Upper lobe of left lung (tissue), 6 donors: ENCODE results near the gene ARHGEF1. TPM values are rescaled to one million over a fixed set of nuclear protein-coding genes. Genes with fewer than 3 reads are reported as not detected.

Source experiments
- ATAC-seq, 2 donors: fragments of 200-7000 bp; cut with Tn5 transposase; one replicate each; pipeline ENCODE4 v1.9.1; 2022; ENCODE audit warnings: mild to moderate bottlenecking in 2 of 2, moderate library complexity in 2 of 2; ENCODE audit not compliant: low FRiP score in 2 of 2
- DNase-seq, 2 donors: peaks; one replicate each; pipeline ENCODE4 v3.0.0-alpha.2; 2019 to 2020
- H3K27ac ChIP-seq, 4 donors: fragments of 200-600 bp; sonication (generic); one replicate each; pipeline ENCODE4 v1.5.1; 2016 to 2019
- H3K27me3 ChIP-seq, 4 donors: fragments of 200-600 bp; sonication (generic); one replicate each; pipeline ENCODE4 v1.5.1; 2017 to 2019
- H3K36me3 ChIP-seq, 4 donors: fragments of 200-600 bp; sonication (generic); one replicate each; pipeline ENCODE4 v1.5.1; 2016 to 2019
- H3K4me1 ChIP-seq, 4 donors: fragments of 200-600 bp; sonication (generic); one replicate each; pipeline ENCODE4 v1.5.1; 2018 to 2019
- H3K4me3 ChIP-seq, 4 donors: fragments of 200-600 bp; sonication (generic); one replicate each; pipeline ENCODE4 v1.5.1; 2017 to 2019; ENCODE audit warnings: mild to moderate bottlenecking in 2 of 4, moderate library complexity in 1 of 4
- H3K9me3 ChIP-seq, 4 donors: fragments of 200-600 bp; sonication (generic); one replicate each; pipeline ENCODE4 v1.5.1; 2018 to 2019
- EP300 ChIP-seq, 4 donors: sonication (generic); formaldehyde crosslinking; IDR thresholded peaks; one replicate each; pipeline ENCODE4 v1.5.1; 2017; ENCODE audit warnings: antibody characterized with exemption in 4 of 4, control low read depth in 2 of 4
- POLR2A ChIP-seq, 4 donors: fragments of 450-650 bp; IDR thresholded peaks; one replicate each; pipeline ENCODE4 v1.5.1; 2016 to 2017; ENCODE audit warnings: antibody characterized with exemption in 4 of 4, mild to moderate bottlenecking in 2 of 4
- POLR2AphosphoS5 ChIP-seq, 2 donors: sonication (generic); formaldehyde crosslinking; IDR thresholded peaks; one replicate each; pipeline ENCODE4 v1.5.1; 2017; ENCODE audit warnings: antibody characterized with exemption in 2 of 2
- WGBS, 2 donors: methylation state at CpG; one replicate each; pipeline ENCODE4 v1.1.5; 2017 to 2018; 5-methylcytosine and 5-hydroxymethylcytosine counted together
- total RNA-seq, 6 donors: library from RNA; depleted of rRNA in 4 of 6; stranded (reverse); fragments of >200 nt in 4 of 6; gene quantifications; one replicate each; pipeline versions ENCODE4 v1.1.0 to v1.2.1, GENCODE V29; 2016 to 2021
- TF ChIP-seq, protein P1 (sequence below), 6 experiments: fragments of 450-650 bp in 4 of 6; fragments of 200-600 bp in 2 of 6; sonication (generic) in 2 of 6; IDR thresholded peaks; one replicate each; pipeline ENCODE4 v1.5.1; 2016 to 2019; ENCODE audit warnings: antibody characterized with exemption in 6 of 6
- donor health status: DM: no; HTN: no; CAD: no; lungs with moderate emphysema.
- donor health status: DM: no; HTN: yes; CAD: no; lungs with severe emphysema.

ARHGEF1 gene
- total RNA-seq, 6 donors from 2014 or later = 115 to 731 (median 233) TPM

DNA sequence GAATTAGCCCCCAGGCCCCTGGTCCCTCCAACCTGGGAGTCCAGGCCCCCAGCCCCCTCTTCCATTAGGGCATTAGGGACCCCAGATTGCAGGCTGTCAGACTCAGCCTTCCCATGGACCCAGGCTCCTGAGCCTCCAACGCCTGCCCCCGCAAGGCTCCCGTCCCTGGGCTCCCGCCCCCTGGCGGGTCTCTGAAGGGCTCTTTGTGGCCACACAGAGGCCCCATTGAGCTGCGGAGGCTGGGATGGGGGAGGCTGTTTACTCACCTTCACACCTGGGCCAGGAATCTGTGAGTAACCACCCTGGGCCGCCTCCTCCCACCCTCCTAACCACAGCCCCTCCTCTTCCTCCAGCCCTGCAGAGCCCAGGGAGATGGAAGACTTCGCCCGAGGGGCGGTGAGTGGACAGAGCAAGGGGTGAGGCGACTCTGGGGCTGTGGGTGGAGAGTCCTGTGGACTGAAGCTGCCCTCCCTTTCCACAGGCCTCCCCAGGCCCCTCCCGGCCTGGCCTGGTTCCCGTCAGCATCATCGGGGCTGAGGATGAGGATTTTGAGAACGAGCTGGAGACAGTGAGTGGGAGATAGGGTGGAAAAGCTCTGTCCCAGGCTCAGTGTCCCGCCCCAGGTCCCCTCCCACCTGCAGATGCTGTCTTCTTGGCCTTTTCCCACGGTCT lies 4.9 kb downstream of the ARHGEF1 start:
- peak overlapping the region in 3 of 4 donors; percentile 9 to 37 (median 35) for H3K4me3 ChIP-seq
- peaks cover 44 to 61% (median 47%) of the 10 kb centered on the region in 4 donors for H3K4me1 ChIP-seq
- TF ChIP-seq EP300 (IDR thresholded peaks at IDR 0.05) = no peak
- TF ChIP-seq, protein P1, sequence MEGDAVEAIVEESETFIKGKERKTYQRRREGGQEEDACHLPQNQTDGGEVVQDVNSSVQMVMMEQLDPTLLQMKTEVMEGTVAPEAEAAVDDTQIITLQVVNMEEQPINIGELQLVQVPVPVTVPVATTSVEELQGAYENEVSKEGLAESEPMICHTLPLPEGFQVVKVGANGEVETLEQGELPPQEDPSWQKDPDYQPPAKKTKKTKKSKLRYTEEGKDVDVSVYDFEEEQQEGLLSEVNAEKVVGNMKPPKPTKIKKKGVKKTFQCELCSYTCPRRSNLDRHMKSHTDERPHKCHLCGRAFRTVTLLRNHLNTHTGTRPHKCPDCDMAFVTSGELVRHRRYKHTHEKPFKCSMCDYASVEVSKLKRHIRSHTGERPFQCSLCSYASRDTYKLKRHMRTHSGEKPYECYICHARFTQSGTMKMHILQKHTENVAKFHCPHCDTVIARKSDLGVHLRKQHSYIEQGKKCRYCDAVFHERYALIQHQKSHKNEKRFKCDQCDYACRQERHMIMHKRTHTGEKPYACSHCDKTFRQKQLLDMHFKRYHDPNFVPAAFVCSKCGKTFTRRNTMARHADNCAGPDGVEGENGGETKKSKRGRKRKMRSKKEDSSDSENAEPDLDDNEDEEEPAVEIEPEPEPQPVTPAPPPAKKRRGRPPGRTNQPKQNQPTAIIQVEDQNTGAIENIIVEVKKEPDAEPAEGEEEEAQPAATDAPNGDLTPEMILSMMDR (IDR thresholded peaks at IDR 0.05) = peak in 3 of 6 experiments; percentile 19 to 43 (median 24)
- peak in 1 of 2 donors; percentile 49 for TF ChIP-seq POLR2AphosphoS5 (IDR thresholded peaks at IDR 0.05)
- TF ChIP-seq POLR2A (IDR thresholded peaks at IDR 0.05) = peak in 1 of 4 donors; percentile 34
- whole genome bisulfite sequencing, 2 donors = 35 to 42% methylated on average over 6 to 17 of the region's 17 CpGs
- no peaks in the 10 kb centered on the region for H3K27me3 ChIP-seq
- peaks cover 5 to 50% (median 39%) of the 10 kb centered on the region in 4 donors for H3K36me3 ChIP-seq
- ATAC-seq = peak; percentile 7 to 90
- peak overlapping the region; percentile 47 to 97 (median 76) for H3K27ac ChIP-seq
- no peaks in the 10 kb centered on the region for H3K9me3 ChIP-seq
- DNase-seq = peak; percentile 85 to 91

DNA sequence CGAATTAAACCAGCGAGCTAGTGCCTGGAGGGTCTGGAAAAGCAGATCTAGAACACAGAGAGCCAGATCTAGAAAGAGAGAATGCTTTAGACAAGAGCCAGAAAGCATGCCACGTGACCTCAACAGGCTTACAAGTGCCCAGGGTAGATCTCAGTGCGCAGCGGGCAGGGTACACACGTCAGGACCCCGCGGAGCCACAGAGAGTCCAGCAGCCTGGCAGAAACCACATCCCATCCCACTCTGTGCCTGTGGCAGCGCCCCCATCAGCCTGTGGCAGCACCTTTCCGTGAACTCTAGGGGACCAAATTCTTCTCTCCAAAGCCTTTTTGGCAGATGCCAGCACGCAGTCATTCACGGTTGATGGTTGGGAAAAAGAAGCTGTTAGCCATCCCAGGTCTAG lies 5.9 kb downstream of the ARHGEF1 start:
- Histone ChIP-seq H3K27ac (peak overlapping the region; percentile 47 to 97 (median 76)), H3K4me1 (peaks cover 44 to 63% (median 47%) of the 10 kb centered on the region in 4 donors), H3K27me3 (no peaks in the 10 kb centered on the region), H3K4me3 (no peak overlapping the region), H3K9me3 (no peaks in the 10 kb centered on the region), H3K36me3 (peaks cover 6 to 54% (median 42%) of the 10 kb centered on the region in 4 donors)
- TF ChIP-seq POLR2AphosphoS5 (IDR thresholded peaks at IDR 0.05) (peak in 1 of 2 donors; percentile 7), EP300 (IDR thresholded peaks at IDR 0.05) (no peak)
- WGBS, 2 donors = 69 to 78% methylated on average over 12 of the region's 12 CpGs
- ATAC-seq (no peak), DNase-seq (peak; percentile 45 to 56)

DNA sequence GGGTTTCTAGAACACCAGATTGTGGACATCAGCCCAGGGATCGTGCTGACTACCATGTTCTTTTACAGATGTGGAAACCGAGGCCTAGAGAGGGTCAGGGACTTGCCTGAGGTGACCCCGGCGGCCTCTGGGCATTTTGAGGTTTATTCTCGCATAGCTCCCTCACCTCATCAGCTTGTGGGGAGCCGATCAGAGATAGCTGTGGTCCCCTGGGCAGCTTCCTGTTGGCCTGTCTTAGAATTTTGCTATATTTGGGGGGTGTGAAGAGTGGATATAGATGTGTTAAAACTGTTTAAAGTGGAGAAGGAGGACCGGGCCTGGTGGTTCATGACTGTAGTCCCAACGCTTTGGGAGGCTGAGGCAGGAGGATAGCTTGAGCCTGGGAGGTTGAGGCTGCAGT lies 6.9 kb downstream of the ARHGEF1 start:
- WGBS, 2 donors = 84 to 92% methylated on average over 8 of the region's 8 CpGs

DNA sequence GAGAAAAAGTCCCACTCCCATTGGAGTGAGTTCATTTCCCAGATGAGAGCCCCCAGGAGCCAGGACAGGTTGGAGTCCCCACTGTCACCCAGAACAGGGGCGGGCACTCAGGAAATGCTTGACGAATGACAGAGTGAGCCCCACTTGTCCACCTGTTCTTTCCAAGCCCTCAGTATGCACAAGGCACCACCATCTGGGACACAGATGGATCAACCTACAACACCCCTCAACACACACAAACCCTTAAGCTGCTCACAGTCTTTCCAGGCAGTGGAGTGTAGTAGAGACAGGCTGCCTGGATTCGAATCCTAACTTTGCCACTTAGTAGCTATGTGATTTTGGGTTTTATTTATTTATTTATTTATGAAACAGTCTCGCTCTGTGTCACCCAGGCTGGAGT lies 8.0 kb downstream of the ARHGEF1 start:
- H3K27ac ChIP-seq = no peak overlapping the region
- H3K27me3 ChIP-seq = no peaks in the 10 kb centered on the region
- DNase-seq = no peak
- TF ChIP-seq POLR2A (IDR thresholded peaks at IDR 0.05) (no peak), POLR2AphosphoS5 (IDR thresholded peaks at IDR 0.05) (no peak), EP300 (IDR thresholded peaks at IDR 0.05) (no peak)
- TF ChIP-seq, protein P1 (IDR thresholded peaks at IDR 0.05) = no peak
- peaks cover 20 to 75% (median 62%) of the 10 kb centered on the region in 4 donors for H3K36me3 ChIP-seq
- ATAC-seq = no peak
- no peaks in the 10 kb centered on the region for H3K9me3 ChIP-seq
- H3K4me1 ChIP-seq = peaks cover 30 to 47% (median 32%) of the 10 kb centered on the region in 4 donors
- 92 to 96% methylated on average over 4 of the region's 4 CpGs for WGBS, 2 donors
- no peak overlapping the region for H3K4me3 ChIP-seq

More for the DNA sequence above, 6.9 kb downstream of the ARHGEF1 start:
- no peak for DNase-seq
- Histone ChIP-seq H3K27me3 (no peaks in the 10 kb centered on the region), H3K4me1 (peaks cover 40 to 57% (median 42%) of the 10 kb centered on the region in 4 donors), H3K36me3 (peaks cover 12 to 64% (median 52%) of the 10 kb centered on the region in 4 donors), H3K9me3 (no peaks in the 10 kb centered on the region), H3K4me3 (no peak overlapping the region), H3K27ac (no peak overlapping the region)
- TF ChIP-seq, protein P1 (IDR thresholded peaks at IDR 0.05) = no peak
- TF ChIP-seq POLR2AphosphoS5 (IDR thresholded peaks at IDR 0.05) = no peak
- TF ChIP-seq POLR2A (IDR thresholded peaks at IDR 0.05) = no peak
- TF ChIP-seq EP300 (IDR thresholded peaks at IDR 0.05) = no peak
- no peak for ATAC-seq

DNA sequence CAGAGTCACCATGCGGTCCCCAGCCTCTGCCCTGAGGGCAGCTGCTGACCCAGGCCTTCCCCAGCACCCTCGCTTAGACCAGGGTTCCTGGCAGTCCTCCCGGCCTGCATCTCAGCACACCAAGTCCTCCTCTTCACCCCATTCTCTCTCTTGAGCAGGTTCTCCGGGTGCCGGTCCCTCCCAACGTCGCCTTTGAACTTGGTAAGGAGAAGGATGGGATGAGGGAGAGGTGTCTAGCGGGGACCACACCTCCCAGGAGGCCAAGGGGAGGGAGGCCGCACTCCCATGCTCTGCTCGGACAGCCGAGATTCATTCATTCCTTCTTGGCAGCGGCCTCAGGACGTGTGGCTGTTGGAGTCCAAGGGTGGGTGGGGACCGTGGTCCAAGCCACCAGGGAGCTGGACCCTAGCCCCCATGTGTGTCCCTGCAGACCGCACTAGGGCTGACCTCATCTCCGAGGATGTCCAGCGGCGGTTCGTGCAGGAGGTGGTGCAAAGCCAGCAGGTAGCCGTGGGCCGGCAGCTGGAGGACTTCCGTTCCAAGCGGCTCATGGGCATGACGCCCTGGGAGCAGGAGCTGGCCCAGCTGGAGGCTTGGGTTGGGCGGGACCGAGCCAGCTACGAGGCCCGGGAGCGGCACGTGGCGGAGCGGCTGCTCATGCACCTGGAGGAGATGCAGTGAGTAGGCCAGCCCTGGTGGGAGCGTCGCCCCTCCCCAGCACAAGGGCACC lies 9.4 kb downstream of the ARHGEF1 start:
- H3K27ac ChIP-seq = peak overlapping the region in 1 of 4 donors; percentile 20
- H3K4me1 ChIP-seq = peaks cover 16 to 33% (median 18%) of the 10 kb centered on the region in 4 donors
- DNase-seq (peak in 1 of 2 donors; percentile 78), ATAC-seq (no peak)
- no peaks in the 10 kb centered on the region for H3K9me3 ChIP-seq
- H3K4me3 ChIP-seq = no peak overlapping the region
- no peaks in the 10 kb centered on the region for H3K27me3 ChIP-seq
- TF ChIP-seq POLR2AphosphoS5 (IDR thresholded peaks at IDR 0.05) (no peak), EP300 (IDR thresholded peaks at IDR 0.05) (no peak), POLR2A (IDR thresholded peaks at IDR 0.05) (no peak)
- TF ChIP-seq, protein P1 (IDR thresholded peaks at IDR 0.05) = no peak
- 90 to 95% methylated on average over 33 to 34 of the region's 34 CpGs for WGBS, 2 donors
- peaks cover 22 to 87% (median 73%) of the 10 kb centered on the region in 4 donors for H3K36me3 ChIP-seq
